CD4-positive, alpha-beta T cell treated with Interleukin-4 for 1 hour (primary cell): Measurements from ENCODE around the gene TMEM129.
A peak's percentile ranks its signal among the peaks of the same experiment; 100 is the strongest.
"Not testable (repeated sequence)": the region's sequence is repeated elsewhere in the genome, so short reads cannot be mapped to it uniquely, and the experiment has no call there.

Experiments used
- DNase-seq, 2 donors: peaks; one replicate each; pipeline ENCODE4 v3.0.0-alpha.2; 2020 to 2022

TMEM129 gene

GRCh38 chr4:1691737-1692373, 29.3 kb downstream of the TMEM129 start:
- no peak for DNase-seq

- DNase-seq = no peak
Observed at GRCh38 chr4:1690698-1691097, 30.4 kb downstream of the TMEM129 start.

DNA sequence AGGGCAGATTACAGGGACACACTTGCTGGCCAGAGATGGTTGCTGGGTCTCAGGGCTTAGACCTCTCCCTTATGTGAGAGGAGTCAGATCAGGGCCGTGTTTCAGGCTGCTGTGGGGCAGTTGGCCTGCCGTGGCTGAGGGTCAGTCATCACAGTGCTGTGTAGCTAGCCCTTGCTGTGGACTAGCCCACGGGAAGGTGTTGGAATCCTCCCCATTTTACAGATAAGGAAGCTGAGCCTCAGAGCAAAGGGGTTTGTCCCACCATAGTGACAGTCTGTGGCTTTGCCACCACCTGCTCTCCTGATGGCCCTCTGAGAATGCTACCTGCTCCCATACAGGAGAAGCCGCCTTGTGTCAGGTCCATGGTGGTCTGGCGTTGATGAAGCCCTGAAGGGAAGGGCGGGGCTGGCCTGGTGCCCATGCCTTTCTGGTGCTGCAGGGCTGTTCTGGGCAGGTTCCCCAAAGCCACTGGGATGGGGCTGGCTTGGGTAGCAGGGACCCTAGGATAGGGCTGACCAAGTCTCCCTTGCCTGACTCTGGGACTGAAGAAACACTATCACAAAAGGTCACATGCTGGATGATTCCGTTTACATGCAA, 34.6 kb downstream of the TMEM129 start:
- DNase-seq = no peak

- no peak for DNase-seq
Observed at GRCh38 chr4:1685235-1686150, 35.6 kb downstream of the TMEM129 start.

DNA sequence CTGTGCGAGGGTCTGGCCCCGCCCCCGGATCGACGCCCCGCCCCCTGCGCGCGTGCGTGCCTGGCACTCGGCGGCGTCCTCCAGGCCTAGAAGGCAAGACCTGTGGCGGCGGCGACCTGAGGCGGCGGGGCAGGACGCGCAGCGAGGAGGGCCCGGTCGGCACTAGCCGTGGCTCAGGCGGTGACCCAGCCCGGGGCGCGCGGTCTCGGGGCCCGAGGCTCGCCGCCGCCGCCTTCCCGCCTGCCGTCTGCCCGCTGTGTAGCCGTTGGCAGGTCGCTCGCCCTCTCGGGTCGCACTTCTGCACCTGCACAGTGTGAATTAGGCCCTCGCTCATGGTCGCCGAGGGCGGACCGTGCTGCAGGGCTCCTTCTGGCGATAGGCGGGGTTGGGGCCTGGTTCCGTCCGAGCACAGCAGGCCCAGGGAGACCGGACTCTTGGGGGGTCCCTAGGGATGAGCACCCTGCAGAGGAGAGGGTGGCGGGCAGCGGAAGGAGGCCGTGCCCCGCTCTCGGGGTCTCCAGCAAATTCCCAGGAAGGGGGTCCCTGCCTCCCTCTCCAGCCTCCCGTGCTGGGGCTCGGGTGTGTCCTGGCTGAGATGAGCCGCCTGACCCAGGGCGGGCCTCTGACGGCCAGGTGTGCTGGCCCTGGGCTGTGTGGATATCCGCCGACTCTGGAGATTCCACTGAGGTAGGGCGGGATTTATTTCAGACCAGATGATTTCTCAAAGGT, 36.5 kb downstream of the TMEM129 start:
- DNase-seq = no peak

DNA sequence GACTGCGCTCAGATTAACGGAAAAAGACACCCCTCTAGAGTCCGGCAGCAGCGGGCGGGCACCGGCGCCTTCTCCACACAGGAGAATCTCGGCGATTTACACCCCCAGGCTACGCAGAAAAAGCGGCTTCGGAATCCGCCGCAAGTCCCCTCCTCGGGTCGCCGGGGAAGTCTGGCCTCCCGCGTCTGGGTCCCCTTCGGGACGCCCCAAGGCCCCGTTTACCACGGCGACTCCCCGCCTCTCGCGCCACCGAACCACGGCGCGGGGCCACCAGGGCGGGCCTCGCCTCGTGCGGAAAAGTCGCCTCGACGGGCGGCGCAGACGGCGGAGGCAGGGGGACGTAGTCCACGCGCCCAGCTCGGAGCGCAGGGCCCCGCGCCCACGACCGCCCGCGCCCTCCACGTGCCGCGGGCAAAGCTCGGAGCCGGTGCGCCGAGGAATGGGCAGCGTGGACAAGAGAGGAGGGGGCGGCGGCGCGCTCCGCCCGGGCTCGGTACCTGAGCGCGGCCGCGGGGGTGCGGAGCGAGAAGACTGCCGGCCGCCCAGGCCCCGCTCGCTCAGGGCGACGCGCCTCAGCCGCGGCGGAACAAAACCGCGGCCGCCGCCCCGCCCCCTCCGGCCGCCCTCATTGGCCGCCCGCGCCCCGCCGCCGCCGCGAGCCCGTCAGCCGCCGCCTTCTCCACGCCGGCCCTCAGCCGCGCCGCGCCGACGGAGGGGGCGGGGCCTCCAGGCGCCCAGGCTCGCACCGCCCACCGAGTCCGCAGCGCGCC, 37.2 kb downstream of the TMEM129 start, which contains the start of gene FAM53A:
TSS of gene FAM53A (minus strand) at position 578 of the 770 bp plus-strand sequence. CDS start 15,572 bp downstream, outside the sequence.
- DNase-seq = peak; percentile 91 to 92

DNA sequence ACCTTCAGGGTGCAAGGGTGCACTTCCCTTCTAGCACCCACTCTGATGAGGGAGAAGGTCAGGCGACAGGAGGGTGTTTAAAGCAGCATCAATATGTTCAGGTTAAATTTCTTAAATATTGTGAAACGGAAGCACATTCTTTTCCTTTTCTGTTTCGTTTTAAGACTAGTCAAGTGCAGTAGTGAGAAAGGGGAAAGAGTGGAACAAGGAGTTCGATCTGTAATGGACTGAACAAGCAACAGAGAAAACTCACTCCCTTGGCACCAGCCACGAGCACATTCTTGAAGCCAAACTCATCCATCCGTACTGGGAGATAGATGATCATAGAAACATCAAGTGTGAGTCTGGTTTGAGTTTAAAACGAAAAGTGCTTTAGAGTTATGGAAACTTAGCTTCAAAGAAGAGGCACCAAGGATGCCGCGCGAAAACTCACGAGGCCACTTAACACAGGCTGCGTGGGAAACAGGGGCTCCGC, 37.8 kb downstream of the TMEM129 start:
- peak in 1 of 2 donors; percentile 20 for DNase-seq

- no peak for DNase-seq
Observed at GRCh38 chr4:1682860-1683259, 38.3 kb downstream of the TMEM129 start.

- DNase-seq = no peak
Observed at GRCh38 chr4:1678244-1678643, 42.9 kb downstream of the TMEM129 start.

GRCh38 chr4:1676605-1677525, 44.3 kb downstream of the TMEM129 start:
- DNase-seq = no peak

- DNase-seq = no peak
Observed at GRCh38 chr4:1675802-1676137, 45.4 kb downstream of the TMEM129 start.

DNA sequence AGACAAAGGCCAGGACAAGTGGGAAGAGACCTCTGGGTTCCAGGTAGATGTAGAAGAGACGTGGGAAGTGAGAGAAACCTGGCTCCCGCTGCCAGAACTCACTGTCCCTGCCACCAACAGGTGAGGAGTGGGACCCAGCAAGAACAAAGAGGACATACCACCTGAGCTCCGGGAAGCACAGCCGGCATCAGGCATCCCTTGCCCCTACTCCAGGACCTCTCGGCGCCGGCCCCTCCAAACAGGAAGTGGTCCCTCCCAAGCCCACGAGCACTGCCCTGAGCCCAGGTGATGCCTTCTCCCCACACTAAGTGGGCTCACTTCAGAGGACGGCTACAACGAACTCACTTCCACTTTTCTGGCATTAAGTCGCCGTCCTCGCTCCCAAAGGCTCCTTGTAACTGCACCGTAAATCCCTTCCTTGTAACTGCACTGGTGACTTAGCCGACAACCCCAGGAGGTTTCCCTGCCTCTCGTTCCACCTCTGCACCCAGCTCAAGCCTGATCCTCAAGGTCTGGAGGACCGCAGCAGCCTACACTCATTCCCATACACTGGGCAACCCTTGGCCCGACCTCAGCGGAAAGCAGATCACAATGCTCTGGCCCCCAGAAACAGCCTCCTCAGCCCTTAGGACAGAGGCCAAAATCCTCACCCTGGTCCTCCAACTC, 45.9 kb downstream of the TMEM129 start:
- DNase-seq = no peak

- DNase-seq = no peak
Observed at GRCh38 chr4:1674682-1675081, 46.4 kb downstream of the TMEM129 start.

GRCh38 chr4:1673671-1674070, 47.5 kb downstream of the TMEM129 start:
- no peak for DNase-seq

DNA sequence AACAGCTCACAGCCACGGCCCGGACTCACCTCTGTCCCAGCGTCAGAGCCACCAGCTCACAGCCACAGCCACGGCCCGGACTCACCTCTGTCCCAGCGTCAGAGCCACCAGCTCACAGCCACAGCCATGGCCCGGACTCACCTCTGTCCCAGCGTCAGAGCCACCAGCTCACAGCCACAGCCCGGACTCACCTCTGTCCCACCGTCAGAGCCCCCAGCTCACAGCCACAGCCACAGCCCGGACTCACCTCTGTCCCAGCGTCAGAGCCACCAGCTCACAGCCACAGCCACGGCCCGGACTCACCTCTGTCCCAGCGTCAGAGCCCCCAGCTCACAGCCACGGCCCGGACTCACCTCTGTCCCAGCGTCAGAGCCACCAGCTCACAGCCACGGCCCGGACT, 50.1 kb downstream of the TMEM129 start:
- DNase-seq = not testable (repeated sequence)

GRCh38 chr4:1670279-1670678, 50.8 kb downstream of the TMEM129 start:
- no peak for DNase-seq

DNA sequence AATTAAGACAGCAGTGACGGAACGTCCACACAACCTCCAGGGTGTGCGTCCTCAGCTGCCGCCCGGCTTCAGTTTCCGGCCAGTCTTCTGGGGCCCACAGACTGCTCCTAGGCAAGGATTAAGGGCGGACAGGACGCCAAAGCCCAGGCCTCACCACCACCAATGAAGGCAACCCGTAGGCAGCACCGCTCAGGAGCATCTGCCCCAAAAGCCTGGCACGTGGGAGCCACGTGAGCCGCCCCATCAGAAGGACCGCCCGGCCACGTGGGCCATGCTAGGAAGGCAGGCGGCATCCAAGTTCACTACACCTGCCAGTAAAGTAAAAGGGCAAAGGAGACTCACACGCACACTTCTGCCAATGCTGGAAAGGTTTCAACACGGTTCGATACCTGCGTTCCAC, 51.3 kb downstream of the TMEM129 start:
- no peak for DNase-seq

GRCh38 chr4:1669270-1669669, 51.9 kb downstream of the TMEM129 start:
- DNase-seq = no peak

- no peak for DNase-seq
Observed at GRCh38 chr4:1668488-1668840, 52.7 kb downstream of the TMEM129 start.

DNA sequence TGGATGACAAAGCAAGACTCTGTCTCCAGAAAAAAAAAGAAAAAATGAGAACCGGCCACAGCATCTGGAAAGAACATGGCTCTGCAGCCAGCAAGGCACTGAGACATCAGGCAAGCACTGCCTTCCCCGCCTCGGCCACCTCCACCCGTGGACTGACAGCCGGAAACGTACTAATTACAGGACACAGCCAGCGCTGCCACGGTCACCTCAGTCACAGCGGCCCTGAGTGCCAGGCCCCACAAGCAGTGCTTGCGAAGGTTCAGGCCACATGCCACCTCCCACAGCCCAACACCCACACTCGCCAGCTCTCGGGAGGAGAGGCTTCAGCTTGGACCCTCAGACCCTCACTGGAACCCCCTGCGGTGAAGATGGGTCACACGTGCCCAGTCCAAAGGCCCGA, 53.9 kb downstream of the TMEM129 start:
- DNase-seq = no peak

DNA sequence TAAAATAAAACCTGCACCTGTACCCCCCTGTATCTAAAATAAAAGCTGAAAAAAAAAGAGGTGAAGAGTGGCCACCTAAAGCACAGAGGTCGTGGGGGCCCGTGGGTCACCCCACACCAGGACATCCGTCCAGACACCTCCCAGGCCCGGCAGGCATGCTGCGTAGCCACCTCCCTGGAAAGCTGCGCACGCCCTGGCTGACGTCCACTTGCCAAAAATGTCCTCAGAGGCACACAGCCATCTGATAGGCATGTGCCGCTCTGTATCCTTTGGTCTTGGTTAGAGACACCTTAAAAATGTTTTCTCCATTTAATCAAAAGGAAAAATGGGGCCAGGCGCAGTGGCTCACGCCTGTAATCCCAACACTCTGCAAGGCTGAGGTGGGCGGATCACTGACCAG, 54.7 kb downstream of the TMEM129 start:
- DNase-seq = no peak
